Measurements from ENCODE around the gene CAT.

Gene CAT

DNA sequence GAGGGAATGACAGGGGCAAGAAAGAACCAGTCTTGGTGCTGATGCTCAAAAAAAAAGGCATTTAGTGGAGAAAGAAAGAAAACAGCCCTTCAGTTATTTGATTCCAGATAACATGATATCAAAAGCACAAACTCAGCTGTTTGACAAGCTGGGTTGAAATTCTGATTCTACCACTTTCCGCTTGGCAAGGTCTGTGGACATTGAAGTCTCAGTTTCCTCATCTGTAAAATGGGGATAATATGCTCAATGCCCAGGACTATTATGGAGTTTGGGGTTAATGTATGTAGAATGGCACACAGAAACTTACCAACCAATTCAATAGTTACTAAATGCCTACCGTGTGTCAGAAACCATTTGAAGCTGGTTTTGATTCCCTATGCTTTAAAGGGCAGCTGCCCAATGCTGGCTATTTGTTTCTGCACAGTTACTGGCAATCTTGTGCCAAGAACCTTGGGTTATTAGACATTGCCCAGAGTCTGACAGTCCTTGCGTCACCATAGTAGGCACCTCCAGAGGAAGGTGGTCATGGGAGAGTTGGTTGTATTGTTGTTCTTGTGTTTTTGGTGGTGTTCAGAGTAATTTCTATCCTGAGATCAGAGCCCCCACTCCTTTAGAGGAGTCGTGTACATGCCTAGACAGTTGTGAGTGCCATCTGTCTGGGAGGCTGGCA lies 55.3 kb downstream of the CAT start:
- Histone ChIP-seq H3K27me3 (ENCODE audit: control insufficient read depth, insufficient read depth, low read length) (no peaks in the 10 kb centered on the region), H3K4me1 (ENCODE audit: control insufficient read depth, insufficient read depth, low read length) (no peaks in the 10 kb centered on the region), H3K27ac (ENCODE audit: low read depth, low read length) (no peak overlapping the region), H3K36me3 (ENCODE audit: control insufficient read depth, insufficient read depth, low read length) (no peaks in the 10 kb centered on the region), H3K9ac (ENCODE audit: low read length) (no peak overlapping the region), H3K4me3 (ENCODE audit: low read length) (no peak overlapping the region)

- Histone ChIP-seq H3K9ac (ENCODE audit: low read length) (no peak overlapping the region), H3K4me1 (ENCODE audit: control insufficient read depth, insufficient read depth, low read length) (no peaks in the 10 kb centered on the region), H3K27ac (ENCODE audit: low read depth, low read length) (no peak overlapping the region), H3K27me3 (ENCODE audit: control insufficient read depth, insufficient read depth, low read length) (no peaks in the 10 kb centered on the region), H3K36me3 (ENCODE audit: control insufficient read depth, insufficient read depth, low read length) (no peaks in the 10 kb centered on the region), H3K4me3 (ENCODE audit: low read length) (no peak overlapping the region)
These were observed 56.5 kb downstream of the CAT start for GRCh38 chr11:34495239-34495723.

DNA sequence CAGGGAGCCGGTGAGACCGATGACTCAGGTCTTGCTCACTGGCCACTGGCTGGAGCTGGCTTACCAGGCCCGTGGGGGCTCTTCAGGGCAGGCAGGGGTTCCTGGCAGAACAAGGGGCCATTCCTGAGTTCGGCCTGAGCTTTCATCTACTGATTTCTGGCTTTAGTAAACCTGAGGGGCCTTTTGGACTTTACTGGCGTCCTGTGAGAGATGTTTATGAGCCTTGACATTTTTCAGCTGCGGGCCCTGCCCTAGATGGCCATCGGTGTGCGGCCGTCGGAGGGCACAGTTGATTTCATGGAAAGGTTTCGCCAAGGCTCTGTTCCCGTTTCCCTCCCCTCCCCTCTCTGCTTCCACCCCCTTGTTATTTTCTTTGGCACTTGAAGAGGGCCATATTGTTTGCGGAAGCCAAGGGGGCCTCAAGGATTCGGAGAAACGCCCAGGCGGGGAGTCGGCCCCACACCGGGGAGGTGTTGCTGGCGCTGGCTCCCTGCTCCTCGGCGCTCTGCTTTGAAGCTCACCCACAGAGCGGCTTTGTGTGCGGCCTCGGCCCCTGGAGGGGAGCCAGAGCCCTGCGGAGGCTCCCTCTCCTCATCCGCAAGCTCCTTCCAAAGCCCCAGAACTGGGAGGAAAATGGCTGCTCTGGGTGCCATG lies 57.1 kb downstream of the CAT start:
- H3K27me3 ChIP-seq (ENCODE audit: control insufficient read depth, insufficient read depth, low read length), result no peaks in the 10 kb centered on the region
- no peak overlapping the region for H3K9ac ChIP-seq (ENCODE audit: low read length)
- no peak overlapping the region for H3K27ac ChIP-seq (ENCODE audit: low read depth, low read length)
- no peak overlapping the region for H3K4me3 ChIP-seq (ENCODE audit: low read length)
- H3K36me3 ChIP-seq (ENCODE audit: control insufficient read depth, insufficient read depth, low read length), result no peaks in the 10 kb centered on the region
- H3K4me1 ChIP-seq (ENCODE audit: control insufficient read depth, insufficient read depth, low read length), result no peaks in the 10 kb centered on the region

DNA sequence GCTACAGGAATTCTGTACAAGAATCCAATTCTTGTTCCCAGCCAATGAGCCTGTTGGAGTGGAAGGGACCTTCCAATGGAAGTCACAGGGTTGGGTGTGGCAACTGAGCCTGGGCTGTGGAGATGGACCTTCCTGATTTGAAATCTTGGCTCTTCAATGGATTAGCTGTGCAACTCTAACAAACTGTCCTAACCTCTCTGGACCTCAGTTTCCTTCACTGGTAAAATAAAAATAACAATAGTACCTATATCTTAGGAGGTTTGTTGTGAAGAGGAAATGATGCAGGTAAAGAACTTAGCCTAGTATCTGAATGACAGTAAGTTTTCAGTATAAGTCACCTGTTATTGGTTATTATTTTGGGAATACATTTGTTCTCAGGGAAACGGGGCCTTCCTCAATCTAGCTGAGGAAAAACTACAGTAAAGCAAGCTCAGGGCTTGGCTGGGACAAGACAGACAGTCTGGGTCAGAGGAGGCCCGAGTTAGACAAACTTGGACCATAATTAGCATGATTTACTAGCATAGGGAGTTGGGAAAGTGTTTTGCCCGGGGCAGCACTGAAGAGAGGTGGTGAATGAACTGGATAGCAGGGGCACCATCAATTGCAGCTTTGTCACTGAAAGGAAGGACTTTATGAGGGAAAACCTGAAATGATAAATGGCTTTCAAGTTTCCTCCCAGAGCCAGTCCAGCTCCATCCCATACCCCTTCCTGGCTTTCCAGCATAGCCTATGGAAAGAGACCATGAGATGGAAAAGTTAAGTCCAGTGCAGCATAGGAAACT lies 61.2 kb downstream of the CAT start:
- Histone ChIP-seq H3K9ac (ENCODE audit: low read length) (no peak overlapping the region), H3K27ac (ENCODE audit: low read depth, low read length) (no peak overlapping the region), H3K4me3 (ENCODE audit: low read length) (no peak overlapping the region), H3K27me3 (ENCODE audit: control insufficient read depth, insufficient read depth, low read length) (no peaks in the 10 kb centered on the region), H3K36me3 (ENCODE audit: control insufficient read depth, insufficient read depth, low read length) (no peaks in the 10 kb centered on the region), H3K4me1 (ENCODE audit: control insufficient read depth, insufficient read depth, low read length) (no peaks in the 10 kb centered on the region)

GRCh38 chr11:34501500-34501899 lies 62.8 kb downstream of the CAT start:
- H3K36me3 ChIP-seq (ENCODE audit: control insufficient read depth, insufficient read depth, low read length), result no peaks in the 10 kb centered on the region
- H3K9ac ChIP-seq (ENCODE audit: low read length), result no peak overlapping the region
- H3K4me1 ChIP-seq (ENCODE audit: control insufficient read depth, insufficient read depth, low read length), result no peaks in the 10 kb centered on the region
- no peak overlapping the region for H3K27ac ChIP-seq (ENCODE audit: low read depth, low read length)
- H3K27me3 ChIP-seq (ENCODE audit: control insufficient read depth, insufficient read depth, low read length), result no peaks in the 10 kb centered on the region
- no peak overlapping the region for H3K4me3 ChIP-seq (ENCODE audit: low read length)

- Histone ChIP-seq H3K27ac (ENCODE audit: low read depth, low read length) (no peak overlapping the region), H3K4me3 (ENCODE audit: low read length) (no peak overlapping the region), H3K27me3 (ENCODE audit: control insufficient read depth, insufficient read depth, low read length) (no peaks in the 10 kb centered on the region), H3K36me3 (ENCODE audit: control insufficient read depth, insufficient read depth, low read length) (no peaks in the 10 kb centered on the region), H3K4me1 (ENCODE audit: control insufficient read depth, insufficient read depth, low read length) (no peaks in the 10 kb centered on the region), H3K9ac (ENCODE audit: low read length) (no peak overlapping the region)
These were observed 63.2 kb downstream of the CAT start for GRCh38 chr11:34501949-34502348.

- H3K9ac ChIP-seq (ENCODE audit: low read length), result no peak overlapping the region
- H3K27me3 ChIP-seq (ENCODE audit: control insufficient read depth, insufficient read depth, low read length), result no peaks in the 10 kb centered on the region
- no peaks in the 10 kb centered on the region for H3K4me1 ChIP-seq (ENCODE audit: control insufficient read depth, insufficient read depth, low read length)
- H3K4me3 ChIP-seq (ENCODE audit: low read length), result no peak overlapping the region
- H3K36me3 ChIP-seq (ENCODE audit: control insufficient read depth, insufficient read depth, low read length), result no peaks in the 10 kb centered on the region
- no peak overlapping the region for H3K27ac ChIP-seq (ENCODE audit: low read depth, low read length)
These were observed 64.2 kb downstream of the CAT start for GRCh38 chr11:34502949-34503348.

DNA sequence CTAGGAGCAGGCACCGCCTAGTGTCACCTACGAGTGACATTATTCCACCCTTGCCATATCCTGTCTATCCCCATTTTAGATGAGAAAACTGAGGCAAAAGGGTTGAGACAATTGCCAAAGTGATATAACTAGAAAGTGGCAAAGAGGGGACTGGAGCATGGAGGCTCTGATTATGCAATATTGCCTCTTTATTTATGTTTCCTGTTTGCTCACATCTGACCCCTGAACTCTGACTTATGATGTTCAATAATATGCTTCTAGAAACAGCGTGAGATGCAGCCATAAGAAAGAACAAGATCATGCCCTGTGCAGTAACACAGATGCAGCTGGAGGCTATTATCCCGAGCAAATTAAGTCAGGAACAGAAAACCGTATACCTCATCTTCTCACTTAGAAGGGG lies 67.1 kb downstream of the CAT start:
- H3K36me3 ChIP-seq (ENCODE audit: control insufficient read depth, insufficient read depth, low read length), result no peaks in the 10 kb centered on the region
- H3K27ac ChIP-seq (ENCODE audit: low read depth, low read length), result no peak overlapping the region
- no peak overlapping the region for H3K9ac ChIP-seq (ENCODE audit: low read length)
- no peak overlapping the region for H3K4me3 ChIP-seq (ENCODE audit: low read length)
- H3K27me3 ChIP-seq (ENCODE audit: control insufficient read depth, insufficient read depth, low read length), result no peaks in the 10 kb centered on the region
- no peaks in the 10 kb centered on the region for H3K4me1 ChIP-seq (ENCODE audit: control insufficient read depth, insufficient read depth, low read length)

GRCh38 chr11:34507156-34507555 lies 68.4 kb downstream of the CAT start:
- Histone ChIP-seq H3K4me3 (ENCODE audit: low read length) (no peak overlapping the region), H3K4me1 (ENCODE audit: control insufficient read depth, insufficient read depth, low read length) (no peaks in the 10 kb centered on the region), H3K36me3 (ENCODE audit: control insufficient read depth, insufficient read depth, low read length) (no peaks in the 10 kb centered on the region), H3K9ac (ENCODE audit: low read length) (no peak overlapping the region), H3K27me3 (ENCODE audit: control insufficient read depth, insufficient read depth, low read length) (no peaks in the 10 kb centered on the region), H3K27ac (ENCODE audit: low read depth, low read length) (no peak overlapping the region)

DNA sequence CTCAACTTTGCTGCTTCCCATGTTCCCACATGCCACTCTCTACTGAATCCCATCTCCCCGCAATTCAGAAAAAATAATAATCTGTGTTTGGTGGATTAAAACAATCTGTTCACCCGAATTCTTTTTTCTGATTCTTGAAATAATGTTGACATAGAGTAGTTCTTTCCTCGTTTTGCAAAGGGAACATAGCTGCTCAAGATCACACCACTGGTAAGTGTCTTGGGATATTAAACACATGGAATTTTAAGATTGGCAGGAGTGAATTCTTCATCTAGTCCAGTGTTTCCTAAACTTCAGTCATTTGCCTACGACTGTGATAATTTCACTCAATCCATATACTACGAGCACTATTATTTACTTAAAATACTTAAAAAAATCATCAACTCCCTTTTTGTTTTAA lies 68.9 kb downstream of the CAT start:
- Histone ChIP-seq H3K27me3 (ENCODE audit: control insufficient read depth, insufficient read depth, low read length) (no peaks in the 10 kb centered on the region), H3K27ac (ENCODE audit: low read depth, low read length) (no peak overlapping the region), H3K4me3 (ENCODE audit: low read length) (no peak overlapping the region), H3K4me1 (ENCODE audit: control insufficient read depth, insufficient read depth, low read length) (no peaks in the 10 kb centered on the region), H3K36me3 (ENCODE audit: control insufficient read depth, insufficient read depth, low read length) (no peaks in the 10 kb centered on the region), H3K9ac (ENCODE audit: low read length) (no peak overlapping the region)

DNA sequence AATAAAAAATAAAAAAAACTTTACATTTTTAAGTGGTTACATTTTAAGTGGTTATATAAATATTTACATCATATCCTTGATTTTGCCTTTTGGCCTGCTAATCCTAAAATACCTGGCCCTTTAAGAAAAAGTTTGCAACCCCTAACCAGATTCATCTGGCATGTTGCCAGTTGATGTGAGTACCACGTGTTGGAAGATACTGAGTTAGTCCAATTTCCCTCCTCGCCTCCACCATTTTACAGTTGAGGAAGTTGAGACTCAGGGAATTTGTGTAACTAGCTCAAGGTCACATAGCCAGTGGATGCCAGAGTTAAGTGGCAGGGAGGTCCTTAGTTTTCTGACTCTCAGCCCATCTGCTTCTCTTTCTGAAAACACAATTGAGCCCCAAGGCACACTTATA lies 69.8 kb downstream of the CAT start:
- H3K27ac ChIP-seq (ENCODE audit: low read depth, low read length), result no peak overlapping the region
- H3K36me3 ChIP-seq (ENCODE audit: control insufficient read depth, insufficient read depth, low read length), result no peaks in the 10 kb centered on the region
- H3K4me3 ChIP-seq (ENCODE audit: low read length), result no peak overlapping the region
- no peaks in the 10 kb centered on the region for H3K27me3 ChIP-seq (ENCODE audit: control insufficient read depth, insufficient read depth, low read length)
- no peaks in the 10 kb centered on the region for H3K4me1 ChIP-seq (ENCODE audit: control insufficient read depth, insufficient read depth, low read length)
- no peak overlapping the region for H3K9ac ChIP-seq (ENCODE audit: low read length)

DNA sequence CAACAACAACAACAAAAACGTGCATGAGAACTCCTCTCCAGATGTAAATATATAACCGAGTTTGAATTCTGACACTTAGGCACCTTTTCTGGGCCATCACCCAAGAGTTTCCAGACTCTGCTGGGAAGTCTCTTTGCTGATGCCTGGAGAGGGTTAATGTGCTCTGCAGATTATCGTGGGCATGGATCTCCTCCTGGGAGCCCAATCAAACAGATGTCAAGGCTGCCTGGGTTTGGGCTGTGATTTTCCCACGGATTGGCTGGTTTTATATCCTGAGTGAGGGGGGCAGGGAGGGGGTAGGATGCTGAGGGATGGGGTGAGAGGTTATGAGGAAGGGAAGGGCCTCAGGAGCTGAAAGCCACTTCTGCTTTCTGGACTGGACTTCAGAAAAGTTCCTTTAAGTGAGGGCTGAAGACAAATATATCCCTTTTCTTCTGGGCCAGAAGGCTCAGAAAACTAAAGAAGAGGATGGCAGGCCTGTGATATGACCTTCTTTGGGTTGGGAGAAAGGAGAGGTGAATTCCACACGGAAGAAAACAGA lies 70.7 kb downstream of the CAT start:
- Histone ChIP-seq H3K9ac (ENCODE audit: low read length) (no peak overlapping the region), H3K36me3 (ENCODE audit: control insufficient read depth, insufficient read depth, low read length) (no peaks in the 10 kb centered on the region), H3K27ac (ENCODE audit: low read depth, low read length) (no peak overlapping the region), H3K4me1 (ENCODE audit: control insufficient read depth, insufficient read depth, low read length) (no peaks in the 10 kb centered on the region), H3K4me3 (ENCODE audit: low read length) (no peak overlapping the region), H3K27me3 (ENCODE audit: control insufficient read depth, insufficient read depth, low read length) (no peaks in the 10 kb centered on the region)
